ENCODE measurements around the gene KSR2. TPM values are rescaled to one million over a fixed set of nuclear protein-coding genes. Genes with fewer than 3 reads are reported as not detected.
"Not testable (repeated sequence)": the region's sequence is repeated elsewhere in the genome, so short reads cannot be mapped to it uniquely, and the experiment has no call there.

Gene KSR2
- total and polyA plus RNA-seq, 2 donors (not counting 3 experiments of a cell fraction or from before 2014, with no cell fraction given): 2.1 to 5.2 TPM

- Histone ChIP-seq H3K27me3 (ENCODE audit: control insufficient read depth in 2 of 2, insufficient read depth in 2 of 2, low read length in 2 of 2) (no peaks in the 10 kb centered on the region), H3K9me1 (replicated peaks; ENCODE audit: control insufficient read depth, extremely low read depth, insufficient read depth, low read length) (no peaks in the 10 kb centered on the region), H3K79me2 (ENCODE audit: control insufficient read depth, insufficient read depth, low read length) (no peaks in the 10 kb centered on the region), H3K27ac (ENCODE audit: insufficient read depth, low read depth, low read length) (no peak overlapping the region), H2AFZ (ENCODE audit: low read depth, low read length) (no peak overlapping the region), H3K4me3 (replicated peaks in 1 of 3; ENCODE audit: insufficient read depth in 1 of 3, low read depth in 1 of 3, low read length in 3 of 3) (no peak overlapping the region), H3K9ac (replicated peaks; ENCODE audit: extremely low read depth, insufficient read depth, low read length) (no peak overlapping the region), H3K36me3 (ENCODE audit: control insufficient read depth in 2 of 2, extremely low read depth in 1 of 2, insufficient read depth in 2 of 2, low read length in 2 of 2) (no peaks in the 10 kb centered on the region), H3K4me1 (ENCODE audit: control insufficient read depth, extremely low read depth, insufficient read depth, low read length) (no peaks in the 10 kb centered on the region), H3K4me2 (ENCODE audit: insufficient read depth, low read length) (no peak overlapping the region), H4K20me1 (replicated peaks; ENCODE audit: control insufficient read depth, extremely low read depth, insufficient read depth, low read length) (no peaks in the 10 kb centered on the region), H3K9me3 (replicated peaks; ENCODE audit: control insufficient read depth, insufficient read depth, low read length) (no peaks in the 10 kb centered on the region)
- no peak for FAIRE-seq
- dilution Hi-C loops (cut with MboI; ENCODE audit: extremely low pct_ligation_motif_present, low sequenced_read_pairs): no loop called here
- BruUV-seq (replicated peaks): no TSS peak
- intact Hi-C loops (cut with micrococcal nuclease): no loop called here
- no peak for DNase-seq (ENCODE audit: low read depth, low spot score)
- CTCF ChIA-PET: interaction anchor here (1.1 kb wide), 1 partner anchor 366 kb away, joined by 3 read pairs; no protein-coding TSS in a partner anchor
- POLR2A ChIA-PET: no interaction called here
- no peak for TF ChIP-seq POLR2A (IDR thresholded peaks at IDR 0.05; ENCODE audit: low read depth, low read length)
- TF ChIP-seq GATA2 (IDR thresholded peaks at IDR 0.05; ENCODE audit: insufficient read depth, insufficient read length, low read depth, low read length): no peak
- TF ChIP-seq MYC (IDR thresholded peaks at IDR 0.05; ENCODE audit: low read depth, low read length): no peak
- no peak for TF ChIP-seq MAX (IDR thresholded peaks at IDR 0.05; ENCODE audit: insufficient read depth, insufficient read length)
- no peak for TF ChIP-seq EZH2 (IDR thresholded peaks at IDR 0.05; ENCODE audit: borderline replicate concordance, low read depth, low read length, severe bottlenecking)
These were observed 235.8 kb downstream of the KSR2 start for GRCh38 chr12:117732761-117733548.

GRCh38 chr12:117731131-117731530 lies 237.7 kb downstream of the KSR2 start:
- CTCF ChIA-PET; FAIRE-seq; POLR2A ChIA-PET; H3K36me3 ChIP-seq (ENCODE audit: control insufficient read depth in 2 of 2, extremely low read depth in 1 of 2, insufficient read depth in 2 of 2, low read length in 2 of 2); intact Hi-C loops (cut with micrococcal nuclease); H3K4me3 ChIP-seq (replicated peaks in 1 of 3; ENCODE audit: insufficient read depth in 1 of 3, low read depth in 1 of 3, low read length in 3 of 3); dilution Hi-C loops (cut with MboI; ENCODE audit: extremely low pct_ligation_motif_present, low sequenced_read_pairs); H3K27ac ChIP-seq (ENCODE audit: insufficient read depth, low read depth, low read length); H3K27me3 ChIP-seq (ENCODE audit: control insufficient read depth in 2 of 2, insufficient read depth in 2 of 2, low read length in 2 of 2); H3K4me2 ChIP-seq (ENCODE audit: insufficient read depth, low read length); BruUV-seq (replicated peaks); H2AFZ ChIP-seq (ENCODE audit: low read depth, low read length); H3K4me1 ChIP-seq (ENCODE audit: control insufficient read depth, extremely low read depth, insufficient read depth, low read length); DNase-seq (ENCODE audit: low read depth, low spot score); H3K79me2 ChIP-seq (ENCODE audit: control insufficient read depth, insufficient read depth, low read length); H3K9ac ChIP-seq (replicated peaks; ENCODE audit: extremely low read depth, insufficient read depth, low read length); H3K9me3 ChIP-seq (replicated peaks; ENCODE audit: control insufficient read depth, insufficient read depth, low read length); H3K9me1 ChIP-seq (replicated peaks; ENCODE audit: control insufficient read depth, extremely low read depth, insufficient read depth, low read length); H4K20me1 ChIP-seq (replicated peaks; ENCODE audit: control insufficient read depth, extremely low read depth, insufficient read depth, low read length): not testable (repeated sequence)

Measured in endothelial cell of umbilical vein (primary cell).